ENCODE results near the gene SLC25A53.
A peak's percentile ranks its signal among the peaks of the same experiment; 100 is the strongest.

SLC25A53 gene

GRCh38 chrX:104156630-104157529, at the start of gene SLC25A53:
Gene SLC25A53 (minus strand): TSS chrX:104157009. CDS start chrX:104105257, 51,752 bp downstream.
- DNase-seq (ENCODE audit: low read depth in 3 of 3): peak; percentile 36 to 48 (median 46)

- no peak for DNase-seq (ENCODE audit: low read depth in 3 of 3)
Measured at GRCh38 chrX:104205548-104205947, 48.7 kb upstream of the SLC25A53 start.

- no peak for DNase-seq (ENCODE audit: low read depth in 3 of 3)
Measured at GRCh38 chrX:104195489-104196084, 38.8 kb upstream of the SLC25A53 start.

- no peak for DNase-seq (ENCODE audit: low read depth in 3 of 3)
Measured at GRCh38 chrX:104195013-104195412, 38.2 kb upstream of the SLC25A53 start.

- DNase-seq (ENCODE audit: low read depth in 3 of 3): no peak
Measured at GRCh38 chrX:104193485-104193884, 36.7 kb upstream of the SLC25A53 start.

GRCh38 chrX:104189837-104190236, 33.0 kb upstream of the SLC25A53 start:
- no peak for DNase-seq (ENCODE audit: low read depth in 3 of 3)

GRCh38 chrX:104187931-104188330, 31.1 kb upstream of the SLC25A53 start:
- no peak for DNase-seq (ENCODE audit: low read depth in 3 of 3)

- DNase-seq (ENCODE audit: low read depth in 3 of 3): no peak
Measured at GRCh38 chrX:104183685-104184084, 26.9 kb upstream of the SLC25A53 start.

- DNase-seq (ENCODE audit: low read depth in 3 of 3): no peak
Measured at GRCh38 chrX:104173841-104174240, 17.0 kb upstream of the SLC25A53 start.

- DNase-seq (ENCODE audit: low read depth in 3 of 3): no peak
Measured at GRCh38 chrX:104172788-104173187, 16.0 kb upstream of the SLC25A53 start.

GRCh38 chrX:104172121-104172520, 15.3 kb upstream of the SLC25A53 start:
- DNase-seq (ENCODE audit: low read depth in 3 of 3): no peak

- no peak for DNase-seq (ENCODE audit: low read depth in 3 of 3)
Measured at GRCh38 chrX:104168127-104168526, 11.3 kb upstream of the SLC25A53 start.

- no peak for DNase-seq (ENCODE audit: low read depth in 3 of 3)
Measured at GRCh38 chrX:104166735-104167436, 10.1 kb upstream of the SLC25A53 start.

GRCh38 chrX:104165894-104166734, 9.3 kb upstream of the SLC25A53 start, which contains the start of gene FAM199X:
Gene FAM199X (plus strand): TSS chrX:104166453. CDS start chrX:104166786, 333 bp downstream.
- peak; percentile 59 to 68 (median 65) for DNase-seq (ENCODE audit: low read depth in 3 of 3)

- no peak for DNase-seq (ENCODE audit: low read depth in 3 of 3)
Measured at GRCh38 chrX:104151037-104151436, 5.8 kb downstream of the SLC25A53 start.

GRCh38 chrX:104141087-104141760, 15.6 kb downstream of the SLC25A53 start:
- no peak for DNase-seq (ENCODE audit: low read depth in 3 of 3)

GRCh38 chrX:104137496-104137895, 19.3 kb downstream of the SLC25A53 start:
- DNase-seq (ENCODE audit: low read depth in 3 of 3): no peak

- DNase-seq (ENCODE audit: low read depth in 3 of 3): peak in 1 of 3 experiments; percentile 28
Measured at GRCh38 chrX:104136241-104137019, 20.4 kb downstream of the SLC25A53 start.

- no peak for DNase-seq (ENCODE audit: low read depth in 3 of 3)
Measured at GRCh38 chrX:104135677-104136076, 21.1 kb downstream of the SLC25A53 start.
